ENCODE data around the gene SLC38A9.

DNA sequence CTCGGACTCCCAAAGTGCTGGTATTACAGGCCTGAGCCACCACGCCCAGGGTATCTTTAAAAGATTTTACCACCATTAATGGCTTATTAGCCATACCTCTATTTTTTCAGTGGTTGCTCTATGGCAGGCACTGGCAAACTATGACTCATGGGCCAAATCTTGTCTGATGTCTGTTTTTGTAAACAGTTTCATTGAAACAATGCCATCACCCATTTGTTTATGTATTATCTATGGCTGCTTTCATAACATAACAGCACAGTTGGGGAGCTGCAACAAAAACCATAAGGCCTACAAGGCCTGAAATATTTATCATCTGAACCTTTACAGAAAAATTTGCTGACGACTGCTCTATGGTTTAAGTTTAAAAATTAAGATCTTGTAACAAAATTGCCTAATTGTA lies 66.8 kb downstream of the SLC38A9 start:
- TF ChIP-seq, protein P1, sequence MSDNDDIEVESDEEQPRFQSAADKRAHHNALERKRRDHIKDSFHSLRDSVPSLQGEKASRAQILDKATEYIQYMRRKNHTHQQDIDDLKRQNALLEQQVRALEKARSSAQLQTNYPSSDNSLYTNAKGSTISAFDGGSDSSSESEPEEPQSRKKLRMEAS (IDR thresholded peaks at IDR 0.05) = no peak
- TF ChIP-seq, protein P2, sequence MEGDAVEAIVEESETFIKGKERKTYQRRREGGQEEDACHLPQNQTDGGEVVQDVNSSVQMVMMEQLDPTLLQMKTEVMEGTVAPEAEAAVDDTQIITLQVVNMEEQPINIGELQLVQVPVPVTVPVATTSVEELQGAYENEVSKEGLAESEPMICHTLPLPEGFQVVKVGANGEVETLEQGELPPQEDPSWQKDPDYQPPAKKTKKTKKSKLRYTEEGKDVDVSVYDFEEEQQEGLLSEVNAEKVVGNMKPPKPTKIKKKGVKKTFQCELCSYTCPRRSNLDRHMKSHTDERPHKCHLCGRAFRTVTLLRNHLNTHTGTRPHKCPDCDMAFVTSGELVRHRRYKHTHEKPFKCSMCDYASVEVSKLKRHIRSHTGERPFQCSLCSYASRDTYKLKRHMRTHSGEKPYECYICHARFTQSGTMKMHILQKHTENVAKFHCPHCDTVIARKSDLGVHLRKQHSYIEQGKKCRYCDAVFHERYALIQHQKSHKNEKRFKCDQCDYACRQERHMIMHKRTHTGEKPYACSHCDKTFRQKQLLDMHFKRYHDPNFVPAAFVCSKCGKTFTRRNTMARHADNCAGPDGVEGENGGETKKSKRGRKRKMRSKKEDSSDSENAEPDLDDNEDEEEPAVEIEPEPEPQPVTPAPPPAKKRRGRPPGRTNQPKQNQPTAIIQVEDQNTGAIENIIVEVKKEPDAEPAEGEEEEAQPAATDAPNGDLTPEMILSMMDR (IDR thresholded peaks at IDR 0.05; ENCODE audit: low read depth, low read length, missing input control) = no peak
- TF ChIP-seq JUND (IDR thresholded peaks at IDR 0.05) (peak in 1 of 2 donors; percentile 70), YY1 (IDR thresholded peaks at IDR 0.05) (no peak), RAD21 (IDR thresholded peaks at IDR 0.05) (no peak), GABPA (IDR thresholded peaks at IDR 0.05 in 1 of 2, conservative IDR thresholded peaks at IDR 0.05 in 1 of 2) (no peak)
- TF ChIP-seq, protein P3, sequence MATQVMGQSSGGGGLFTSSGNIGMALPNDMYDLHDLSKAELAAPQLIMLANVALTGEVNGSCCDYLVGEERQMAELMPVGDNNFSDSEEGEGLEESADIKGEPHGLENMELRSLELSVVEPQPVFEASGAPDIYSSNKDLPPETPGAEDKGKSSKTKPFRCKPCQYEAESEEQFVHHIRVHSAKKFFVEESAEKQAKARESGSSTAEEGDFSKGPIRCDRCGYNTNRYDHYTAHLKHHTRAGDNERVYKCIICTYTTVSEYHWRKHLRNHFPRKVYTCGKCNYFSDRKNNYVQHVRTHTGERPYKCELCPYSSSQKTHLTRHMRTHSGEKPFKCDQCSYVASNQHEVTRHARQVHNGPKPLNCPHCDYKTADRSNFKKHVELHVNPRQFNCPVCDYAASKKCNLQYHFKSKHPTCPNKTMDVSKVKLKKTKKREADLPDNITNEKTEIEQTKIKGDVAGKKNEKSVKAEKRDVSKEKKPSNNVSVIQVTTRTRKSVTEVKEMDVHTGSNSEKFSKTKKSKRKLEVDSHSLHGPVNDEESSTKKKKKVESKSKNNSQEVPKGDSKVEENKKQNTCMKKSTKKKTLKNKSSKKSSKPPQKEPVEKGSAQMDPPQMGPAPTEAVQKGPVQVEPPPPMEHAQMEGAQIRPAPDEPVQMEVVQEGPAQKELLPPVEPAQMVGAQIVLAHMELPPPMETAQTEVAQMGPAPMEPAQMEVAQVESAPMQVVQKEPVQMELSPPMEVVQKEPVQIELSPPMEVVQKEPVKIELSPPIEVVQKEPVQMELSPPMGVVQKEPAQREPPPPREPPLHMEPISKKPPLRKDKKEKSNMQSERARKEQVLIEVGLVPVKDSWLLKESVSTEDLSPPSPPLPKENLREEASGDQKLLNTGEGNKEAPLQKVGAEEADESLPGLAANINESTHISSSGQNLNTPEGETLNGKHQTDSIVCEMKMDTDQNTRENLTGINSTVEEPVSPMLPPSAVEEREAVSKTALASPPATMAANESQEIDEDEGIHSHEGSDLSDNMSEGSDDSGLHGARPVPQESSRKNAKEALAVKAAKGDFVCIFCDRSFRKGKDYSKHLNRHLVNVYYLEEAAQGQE (IDR thresholded peaks at IDR 0.05) = no peak

Measured in liver (tissue), 3 donors.